ENCODE results near the gene NELFB.

NELFB gene

GRCh38 chr9:137227853-137228505, 27.1 kb upstream of the NELFB start:
- Histone ChIP-seq H3K4me1 (ENCODE audit: insufficient read depth, low read length) (peaks cover 9% of the 10 kb centered on the region), H3K27me3 (ENCODE audit: insufficient read depth, low read length) (peaks cover 3% of the 10 kb centered on the region), H3K4me3 (ENCODE audit: low read length) (no peak overlapping the region), H3K9me3 (ENCODE audit: low read length) (no peaks in the 10 kb centered on the region), H2AFZ (ENCODE audit: low read depth, low read length) (no peak overlapping the region), H3K36me3 (ENCODE audit: insufficient read depth, low read length) (no peaks in the 10 kb centered on the region)

DNA sequence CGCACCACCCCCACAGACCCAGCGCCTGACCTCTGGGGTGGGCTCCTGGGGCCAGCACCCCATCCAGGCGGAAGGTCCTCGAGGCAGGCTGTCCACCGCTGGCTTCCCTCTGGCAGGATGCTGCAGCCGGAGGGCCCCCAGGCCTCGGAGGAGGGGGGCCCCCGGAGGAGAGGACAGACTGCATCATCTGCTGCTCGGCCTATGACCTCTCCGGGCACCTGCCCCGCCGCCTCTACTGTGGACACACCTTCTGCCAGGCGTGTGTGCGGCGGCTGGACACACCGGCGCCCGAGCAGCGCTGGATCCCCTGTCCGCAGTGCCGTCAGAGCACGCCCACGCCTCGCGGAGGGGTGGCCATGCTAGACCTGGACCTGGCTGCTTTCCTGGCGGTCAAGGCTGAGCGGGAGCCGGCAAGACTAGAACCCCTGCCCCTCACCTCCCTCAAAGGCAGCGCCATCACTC, 26.6 kb upstream of the NELFB start:
- H3K9me3 ChIP-seq (ENCODE audit: low read length): no peaks in the 10 kb centered on the region
- no peaks in the 10 kb centered on the region for H3K36me3 ChIP-seq (ENCODE audit: insufficient read depth, low read length)
- H3K4me3 ChIP-seq (ENCODE audit: low read length): no peak overlapping the region
- peaks cover 3% of the 10 kb centered on the region for H3K27me3 ChIP-seq (ENCODE audit: insufficient read depth, low read length)
- H3K4me1 ChIP-seq (ENCODE audit: insufficient read depth, low read length): peaks cover 8% of the 10 kb centered on the region
- no peak overlapping the region for H2AFZ ChIP-seq (ENCODE audit: low read depth, low read length)

- H3K4me1 ChIP-seq (ENCODE audit: insufficient read depth, low read length): peaks cover 5% of the 10 kb centered on the region
- no peak overlapping the region for H3K4me3 ChIP-seq (ENCODE audit: low read length)
- no peaks in the 10 kb centered on the region for H3K36me3 ChIP-seq (ENCODE audit: insufficient read depth, low read length)
- peaks cover 3% of the 10 kb centered on the region for H3K27me3 ChIP-seq (ENCODE audit: insufficient read depth, low read length)
- H3K9me3 ChIP-seq (ENCODE audit: low read length): no peaks in the 10 kb centered on the region
- H2AFZ ChIP-seq (ENCODE audit: low read depth, low read length): no peak overlapping the region
These were observed 25.9 kb upstream of the NELFB start for GRCh38 chr9:137228968-137229896.

DNA sequence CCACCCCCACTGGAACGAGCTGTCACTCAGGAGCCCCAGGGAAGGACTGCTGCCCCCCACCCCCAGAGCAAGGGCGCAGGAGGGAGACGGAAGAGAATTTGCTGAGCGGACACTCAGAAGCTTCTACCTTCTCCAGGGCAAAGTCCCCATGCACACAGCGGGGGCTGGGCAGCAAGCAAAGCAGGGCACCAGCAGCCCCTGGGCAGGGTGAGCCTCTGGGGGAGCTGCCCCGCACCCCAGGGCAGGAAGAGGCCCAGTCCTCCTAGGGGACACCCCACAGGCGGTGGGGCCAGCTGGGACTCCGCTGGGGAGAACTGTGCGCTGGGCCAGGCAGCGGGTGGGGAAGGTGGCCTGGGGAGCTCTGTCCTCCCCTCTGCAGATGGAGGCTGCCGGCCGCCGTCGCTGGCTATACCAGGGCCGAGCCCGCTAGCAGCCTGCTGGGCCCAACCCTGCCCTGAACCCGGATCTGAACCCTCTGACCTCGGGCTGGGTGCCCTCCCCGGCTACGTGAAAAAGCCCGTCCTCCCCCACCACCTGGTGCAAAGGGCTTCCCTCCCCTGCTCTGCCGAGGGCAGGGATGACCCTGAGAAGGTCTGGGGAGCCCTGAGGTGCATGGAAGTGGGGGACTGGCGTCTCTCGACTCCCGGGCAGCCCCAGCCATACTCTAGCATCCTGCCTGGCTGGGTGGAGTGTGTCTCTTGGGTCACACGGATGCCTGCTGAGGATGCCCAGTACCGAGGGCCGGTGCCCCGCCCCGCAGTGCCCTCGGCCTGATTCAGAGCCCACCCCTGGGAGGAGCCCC, 25.0 kb upstream of the NELFB start:
- Histone ChIP-seq H3K27me3 (ENCODE audit: insufficient read depth, low read length) (peaks cover 3% of the 10 kb centered on the region), H3K36me3 (ENCODE audit: insufficient read depth, low read length) (no peaks in the 10 kb centered on the region), H2AFZ (ENCODE audit: low read depth, low read length) (no peak overlapping the region), H3K4me1 (ENCODE audit: insufficient read depth, low read length) (peaks cover 6% of the 10 kb centered on the region), H3K9me3 (ENCODE audit: low read length) (no peaks in the 10 kb centered on the region), H3K4me3 (ENCODE audit: low read length) (no peak overlapping the region)

DNA sequence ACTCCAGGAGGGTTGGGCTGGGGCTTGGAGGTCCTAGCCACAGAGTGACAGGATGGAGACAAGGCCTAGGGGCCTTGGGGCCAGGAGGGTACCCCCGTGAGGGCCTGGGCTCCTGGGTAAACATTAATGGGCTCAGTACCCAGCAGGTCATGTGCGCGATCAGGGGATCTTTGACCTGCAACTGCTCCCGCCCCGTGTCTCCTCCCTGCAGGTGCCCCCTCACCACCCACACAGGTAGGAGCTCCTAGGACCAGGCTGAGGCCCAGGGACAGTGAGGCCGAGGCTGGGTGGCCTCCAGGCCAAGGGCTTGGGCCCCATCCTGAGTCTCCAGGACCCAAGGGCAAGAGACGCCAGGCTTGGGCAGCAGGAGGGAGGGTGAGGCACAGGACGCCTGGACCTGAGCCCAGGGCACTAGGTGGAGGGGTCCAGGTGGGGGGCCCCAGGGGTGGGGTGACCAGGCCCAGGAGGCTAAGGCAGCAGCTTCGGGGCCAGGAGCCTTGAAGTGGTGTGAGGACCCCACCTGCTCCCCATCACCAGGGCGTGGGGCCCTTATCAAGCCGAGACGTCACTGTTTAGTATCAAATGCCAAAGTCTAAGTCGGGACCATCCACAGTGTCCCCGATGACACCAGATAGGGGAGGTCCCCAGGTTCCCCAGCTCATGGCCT, 24.3 kb upstream of the NELFB start, which contains the start of gene SLC34A3:
TSS of gene SLC34A3 (plus strand) at position 197 of the 667 bp plus-strand sequence. CDS start 802 bp downstream, outside the sequence.
- Histone ChIP-seq H3K27me3 (ENCODE audit: insufficient read depth, low read length) (peaks cover 3% of the 10 kb centered on the region), H3K9me3 (ENCODE audit: low read length) (no peaks in the 10 kb centered on the region), H2AFZ (ENCODE audit: low read depth, low read length) (no peak within 1 kb of the TSS), H3K4me3 (ENCODE audit: low read length) (no peak within 1 kb of the TSS), H3K36me3 (ENCODE audit: insufficient read depth, low read length) (no peaks in the 10 kb centered on the region), H3K4me1 (ENCODE audit: insufficient read depth, low read length) (peaks cover 6% of the 10 kb centered on the region)

DNA sequence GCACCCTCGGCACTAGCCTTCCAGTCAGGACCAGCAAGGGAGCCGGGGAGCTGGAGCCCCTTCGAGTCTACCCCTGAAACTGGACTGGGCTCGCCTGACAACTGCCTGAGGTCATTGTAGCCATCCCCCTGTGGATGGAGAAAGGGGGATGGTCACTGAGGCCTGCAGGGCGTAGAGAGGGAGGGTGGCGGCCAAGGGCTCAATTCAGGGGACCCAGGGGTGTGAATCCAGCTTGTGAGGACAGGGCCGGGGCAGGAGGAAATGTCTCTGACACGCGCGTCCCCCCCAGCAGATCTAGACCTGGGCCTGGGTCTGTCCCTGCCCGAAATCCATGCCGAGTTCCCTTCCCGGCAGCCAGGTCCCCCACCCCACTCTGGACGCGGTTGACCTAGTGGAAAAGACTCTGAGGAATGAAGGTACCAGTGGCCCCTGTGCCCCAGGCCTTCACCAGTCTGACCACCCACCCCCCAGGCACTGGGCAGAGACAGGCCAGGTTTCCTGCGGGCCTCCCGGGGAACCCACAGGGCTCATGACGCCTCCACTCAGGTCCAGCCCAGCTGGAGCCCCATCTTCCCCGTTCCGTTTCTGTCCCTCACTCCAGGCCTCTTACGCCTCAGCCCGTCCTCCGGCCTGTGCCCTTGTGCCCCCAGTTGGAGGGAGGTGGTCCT, 23.6 kb upstream of the NELFB start:
- no peak overlapping the region for H2AFZ ChIP-seq (ENCODE audit: low read depth, low read length)
- H3K27me3 ChIP-seq (ENCODE audit: insufficient read depth, low read length): peaks cover 3% of the 10 kb centered on the region
- no peak overlapping the region for H3K4me3 ChIP-seq (ENCODE audit: low read length)
- H3K9me3 ChIP-seq (ENCODE audit: low read length): no peaks in the 10 kb centered on the region
- peaks cover 2% of the 10 kb centered on the region for H3K4me1 ChIP-seq (ENCODE audit: insufficient read depth, low read length)
- H3K36me3 ChIP-seq (ENCODE audit: insufficient read depth, low read length): no peaks in the 10 kb centered on the region

- Histone ChIP-seq H3K4me3 (ENCODE audit: low read length) (no peak overlapping the region), H3K9me3 (ENCODE audit: low read length) (no peaks in the 10 kb centered on the region), H3K4me1 (ENCODE audit: insufficient read depth, low read length) (peaks cover 8% of the 10 kb centered on the region), H2AFZ (ENCODE audit: low read depth, low read length) (no peak overlapping the region), H3K27me3 (ENCODE audit: insufficient read depth, low read length) (peaks cover 3% of the 10 kb centered on the region), H3K36me3 (ENCODE audit: insufficient read depth, low read length) (no peaks in the 10 kb centered on the region)
These were observed 23.0 kb upstream of the NELFB start for GRCh38 chr9:137232101-137232500.

DNA sequence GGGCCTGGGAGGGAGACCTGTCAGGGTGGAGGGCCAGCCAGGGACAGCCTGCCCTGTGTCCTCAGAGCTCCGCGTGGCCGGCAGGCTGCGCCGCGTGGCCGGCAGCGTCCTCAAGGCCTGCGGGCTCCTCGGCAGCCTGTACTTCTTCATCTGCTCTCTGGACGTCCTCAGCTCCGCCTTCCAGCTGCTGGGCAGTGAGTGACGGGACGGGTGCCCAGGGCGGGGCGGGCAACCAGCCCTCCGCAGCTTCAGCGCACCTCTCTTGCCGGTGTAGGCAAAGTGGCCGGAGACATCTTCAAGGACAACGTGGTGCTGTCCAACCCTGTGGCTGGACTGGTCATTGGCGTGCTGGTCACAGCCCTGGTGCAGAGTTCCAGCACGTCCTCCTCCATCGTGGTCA, 22.6 kb upstream of the NELFB start:
- no peaks in the 10 kb centered on the region for H3K36me3 ChIP-seq (ENCODE audit: insufficient read depth, low read length)
- H3K27me3 ChIP-seq (ENCODE audit: insufficient read depth, low read length): peaks cover 3% of the 10 kb centered on the region
- no peak overlapping the region for H3K4me3 ChIP-seq (ENCODE audit: low read length)
- H2AFZ ChIP-seq (ENCODE audit: low read depth, low read length): no peak overlapping the region
- peaks cover 10% of the 10 kb centered on the region for H3K4me1 ChIP-seq (ENCODE audit: insufficient read depth, low read length)
- H3K9me3 ChIP-seq (ENCODE audit: low read length): no peaks in the 10 kb centered on the region

DNA sequence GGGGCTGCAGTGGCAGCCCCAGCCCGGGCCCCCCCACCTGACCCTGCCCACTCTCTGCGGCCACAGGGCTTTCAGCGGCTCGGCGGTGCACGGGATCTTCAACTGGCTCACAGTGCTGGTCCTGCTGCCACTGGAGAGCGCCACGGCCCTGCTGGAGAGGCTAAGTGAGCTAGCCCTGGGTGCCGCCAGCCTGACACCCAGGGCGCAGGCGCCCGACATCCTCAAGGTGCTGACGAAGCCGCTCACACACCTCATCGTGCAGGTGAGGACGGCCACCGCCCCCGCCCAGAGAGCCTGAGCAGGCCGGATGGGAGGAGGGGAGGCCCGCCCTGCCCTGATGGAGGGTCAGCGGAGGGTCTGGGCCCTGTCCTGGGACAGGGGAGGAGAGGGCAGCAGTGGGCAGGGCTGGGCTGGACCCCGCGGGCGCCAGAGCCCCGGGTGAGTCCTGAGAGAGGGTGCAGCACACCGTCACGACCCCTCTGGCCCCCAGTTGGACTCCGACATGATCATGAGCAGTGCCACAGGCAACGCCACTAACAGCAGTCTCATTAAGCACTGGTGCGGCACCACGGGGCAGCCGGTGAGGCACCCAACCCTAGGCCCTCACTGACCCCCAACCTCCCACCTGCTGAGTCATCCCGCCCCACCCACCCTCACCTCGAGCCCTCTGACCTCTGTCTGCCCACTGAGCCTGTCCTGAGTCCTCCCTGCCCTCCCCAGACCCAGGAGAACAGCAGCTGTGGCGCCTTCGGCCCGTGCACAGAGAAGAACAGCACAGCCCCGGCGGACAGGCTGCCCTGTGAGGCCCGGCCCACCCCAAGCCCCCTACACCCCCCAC, 21.8 kb upstream of the NELFB start:
- Histone ChIP-seq H3K9me3 (ENCODE audit: low read length) (no peaks in the 10 kb centered on the region), H3K4me3 (ENCODE audit: low read length) (no peak overlapping the region), H3K4me1 (ENCODE audit: insufficient read depth, low read length) (peaks cover 10% of the 10 kb centered on the region), H3K36me3 (ENCODE audit: insufficient read depth, low read length) (no peaks in the 10 kb centered on the region), H2AFZ (ENCODE audit: low read depth, low read length) (no peak overlapping the region), H3K27me3 (ENCODE audit: insufficient read depth, low read length) (peaks cover 3% of the 10 kb centered on the region)

GRCh38 chr9:137234055-137234697, 21.0 kb upstream of the NELFB start:
- Histone ChIP-seq H3K9me3 (ENCODE audit: low read length) (no peaks in the 10 kb centered on the region), H3K36me3 (ENCODE audit: insufficient read depth, low read length) (no peaks in the 10 kb centered on the region), H2AFZ (ENCODE audit: low read depth, low read length) (no peak overlapping the region), H3K4me3 (ENCODE audit: low read length) (no peak overlapping the region), H3K27me3 (ENCODE audit: insufficient read depth, low read length) (peaks cover 3% of the 10 kb centered on the region), H3K4me1 (ENCODE audit: insufficient read depth, low read length) (peaks cover 14% of the 10 kb centered on the region)

DNA sequence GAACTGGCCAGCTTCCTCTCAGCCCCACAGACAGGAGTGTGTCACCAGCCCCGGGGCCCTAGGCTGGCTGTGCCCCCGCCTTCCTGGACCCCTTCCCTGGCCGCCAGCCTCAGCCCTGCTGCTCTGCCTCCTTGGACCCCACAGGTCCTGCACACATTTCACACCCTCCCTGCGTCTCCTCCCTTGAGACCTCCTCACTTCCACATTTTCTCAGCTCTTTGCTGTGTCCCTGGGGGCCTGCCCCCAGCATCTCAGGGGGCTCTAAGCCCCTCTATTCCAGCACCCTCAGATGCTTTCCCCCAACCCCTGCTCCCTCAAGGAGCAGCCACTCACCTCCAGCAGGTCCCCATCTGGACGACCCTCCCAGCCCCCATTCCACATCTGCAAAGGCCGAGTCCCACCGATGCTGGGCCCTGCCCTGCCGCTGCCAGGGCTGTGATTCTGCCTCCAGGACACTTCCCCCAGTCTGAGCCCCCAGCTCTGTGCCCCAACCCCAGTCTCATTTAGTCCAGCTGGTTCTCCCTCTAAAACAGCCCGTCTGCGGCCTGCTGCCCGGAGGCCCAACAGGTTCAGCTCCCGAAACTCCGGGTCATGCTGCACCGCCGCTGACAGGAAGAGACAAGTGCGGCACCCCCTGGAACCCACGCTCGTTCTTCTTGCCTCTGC, 20.2 kb upstream of the NELFB start:
- H3K27me3 ChIP-seq (ENCODE audit: insufficient read depth, low read length): peaks cover 3% of the 10 kb centered on the region
- H3K9me3 ChIP-seq (ENCODE audit: low read length): no peaks in the 10 kb centered on the region
- peaks cover 14% of the 10 kb centered on the region for H3K4me1 ChIP-seq (ENCODE audit: insufficient read depth, low read length)
- no peak overlapping the region for H3K4me3 ChIP-seq (ENCODE audit: low read length)
- H2AFZ ChIP-seq (ENCODE audit: low read depth, low read length): no peak overlapping the region
- no peaks in the 10 kb centered on the region for H3K36me3 ChIP-seq (ENCODE audit: insufficient read depth, low read length)
